GM21381 (cell line): ENCODE results near the gene PLA2G12B.

Experiments used
- ATAC-seq: cut with Tn5 transposase; IDR thresholded peaks from one replicate; pipeline ENCODE4 v1.9.1; 2021; ENCODE audit warnings: mild to moderate bottlenecking, moderate library complexity; ENCODE audit not compliant: unreplicated experiment

PLA2G12B gene

DNA sequence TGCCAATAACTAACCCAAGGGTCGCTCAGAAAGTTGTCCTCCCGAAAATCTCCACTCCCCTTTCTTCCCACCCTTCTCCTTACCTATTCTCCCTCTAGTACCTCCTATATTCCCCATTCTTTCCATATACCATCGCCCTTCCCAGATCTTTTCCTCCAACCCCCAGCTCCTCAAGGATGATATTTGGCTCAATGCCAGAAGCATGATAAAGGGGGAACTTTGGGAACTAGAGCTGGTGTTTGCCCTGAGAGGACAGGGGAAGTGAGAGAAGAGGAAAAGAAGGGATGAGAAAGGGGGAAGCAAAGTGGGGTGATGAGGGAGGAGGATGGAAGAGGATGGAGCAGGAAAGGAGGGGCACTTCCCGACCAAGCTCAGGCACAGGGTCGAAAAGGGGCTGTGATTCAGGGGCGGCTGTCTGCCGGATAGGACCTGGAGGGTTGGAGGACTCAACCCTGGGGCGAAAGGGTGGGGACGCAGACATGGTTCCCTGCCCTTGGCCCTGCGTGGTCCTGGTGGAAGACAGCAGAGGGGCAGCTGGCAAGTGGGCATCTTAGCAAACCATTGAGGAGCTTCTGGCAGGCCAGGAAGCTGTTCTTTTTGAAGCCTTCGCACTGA, 59.3 kb downstream of the PLA2G12B start:
- ATAC-seq, result no peak

DNA sequence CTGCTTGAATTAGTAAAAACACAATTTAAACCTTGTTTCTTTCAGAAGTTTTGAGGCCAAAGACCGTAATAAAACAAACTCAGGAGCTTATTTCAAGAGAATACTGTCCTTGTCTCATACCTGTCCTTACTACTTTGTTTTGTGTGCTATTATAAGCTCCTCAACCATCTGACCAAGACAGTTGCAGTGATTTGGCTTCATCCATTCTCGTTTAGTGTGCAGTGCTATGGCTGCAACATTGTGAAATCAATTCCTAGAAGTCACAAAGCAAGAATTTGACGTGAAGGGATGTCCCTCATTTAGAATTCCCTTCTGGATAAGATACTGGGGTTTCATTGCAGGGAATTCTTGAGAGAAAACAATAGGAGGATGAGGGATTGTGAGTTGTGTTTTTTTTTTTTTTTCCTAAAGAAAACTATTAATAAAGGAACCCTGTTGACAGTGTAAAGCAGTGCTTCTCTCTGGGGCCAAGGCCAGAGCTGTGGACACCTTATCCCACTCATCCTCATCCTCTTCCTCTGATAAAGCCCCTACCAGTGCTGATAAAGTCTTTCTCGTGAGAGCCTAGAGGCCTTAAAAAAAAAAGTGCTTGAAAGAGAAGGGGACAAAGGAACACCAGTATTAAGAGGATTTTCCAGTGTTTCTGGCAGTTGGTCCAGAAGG, 61.3 kb downstream of the PLA2G12B start, which contains the start of gene OIT3:
Gene OIT3, plus strand, starts transcription at position 604 of the 663 bp plus-strand sequence. CDS start 60 bp downstream, outside the sequence.
- ATAC-seq, result no peak

DNA sequence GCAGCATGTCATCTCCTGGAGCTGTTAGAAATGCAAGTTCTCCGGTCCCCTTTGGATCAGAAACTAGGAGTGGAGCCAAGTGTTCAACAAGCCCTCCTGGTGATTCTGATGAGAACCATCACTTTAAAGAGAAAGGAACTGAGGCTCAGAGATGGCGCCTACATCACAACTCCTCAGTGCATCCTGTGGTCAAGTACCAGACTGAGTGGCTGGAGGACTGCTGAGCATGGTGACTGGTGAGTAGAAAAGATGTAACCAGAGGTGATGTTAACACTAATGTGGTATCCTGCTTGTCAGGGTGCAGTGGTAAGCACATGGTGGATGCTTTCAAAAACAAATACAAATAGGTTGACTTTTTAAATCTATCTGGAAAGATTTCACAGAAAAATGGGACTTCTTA, 64.5 kb downstream of the PLA2G12B start:
- no peak for ATAC-seq

DNA sequence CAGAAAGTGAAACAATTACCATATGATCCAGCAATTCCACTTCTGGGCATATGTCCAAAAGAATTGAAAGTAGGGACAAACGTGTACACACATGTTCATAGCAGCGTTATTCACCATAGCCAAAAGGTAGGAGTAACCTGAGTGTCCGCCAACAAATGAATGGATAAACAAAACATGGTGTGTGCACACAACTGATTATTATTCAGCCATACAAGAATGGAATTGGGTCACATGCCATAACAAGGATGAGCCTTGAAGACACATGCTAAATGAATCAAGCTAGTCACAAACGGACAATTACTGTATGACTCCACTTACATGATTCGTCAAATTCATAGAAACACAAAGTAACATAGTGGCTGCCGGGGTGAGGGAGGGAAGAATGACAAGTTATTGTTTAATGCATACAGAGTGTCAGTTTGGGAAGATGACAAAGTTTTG, 65.2 kb downstream of the PLA2G12B start:
- no peak for ATAC-seq

DNA sequence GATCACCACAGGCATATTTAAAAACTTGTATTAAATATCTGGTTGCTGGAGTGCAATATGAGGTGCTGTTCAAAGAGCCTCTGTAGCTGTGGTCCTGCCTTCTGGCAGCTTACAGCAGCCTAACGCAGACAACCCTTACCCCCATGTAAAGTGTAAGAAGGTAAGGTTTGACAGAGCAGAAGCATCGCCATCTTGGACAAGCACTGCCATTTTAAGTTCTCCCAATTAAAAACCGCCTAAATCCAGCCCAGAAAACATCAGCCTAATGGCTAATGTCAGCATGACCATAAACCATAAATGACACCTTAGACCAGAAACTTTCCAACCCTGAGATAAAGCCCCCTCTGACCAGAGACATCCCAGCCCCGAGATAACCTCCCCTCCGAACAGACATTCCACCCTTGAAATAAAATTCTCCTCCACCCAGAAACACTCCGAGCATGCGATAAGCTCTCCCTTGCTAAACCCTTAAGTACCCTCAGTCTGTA, 66.4 kb downstream of the PLA2G12B start:
- ATAC-seq, result no peak

DNA sequence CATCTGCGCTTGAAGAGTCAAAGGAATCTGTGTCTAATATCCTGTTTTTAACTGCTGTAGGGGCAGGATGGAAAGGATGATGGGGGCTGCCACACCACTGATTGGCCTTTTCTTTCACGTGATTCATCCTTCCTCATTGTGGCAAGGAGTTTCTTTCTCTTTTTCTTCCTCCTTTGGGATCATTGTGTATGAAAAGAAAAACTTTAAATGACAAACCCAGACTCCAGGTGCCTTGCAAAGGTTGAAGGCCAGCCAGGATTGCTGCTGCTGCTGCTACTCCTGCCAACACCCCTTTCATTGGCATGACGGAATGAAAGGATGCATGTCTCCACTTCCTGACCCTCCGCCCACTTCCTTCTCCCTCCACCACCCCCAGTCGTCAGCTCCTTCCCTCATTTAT, 67.6 kb downstream of the PLA2G12B start:
- ATAC-seq, result no peak

DNA sequence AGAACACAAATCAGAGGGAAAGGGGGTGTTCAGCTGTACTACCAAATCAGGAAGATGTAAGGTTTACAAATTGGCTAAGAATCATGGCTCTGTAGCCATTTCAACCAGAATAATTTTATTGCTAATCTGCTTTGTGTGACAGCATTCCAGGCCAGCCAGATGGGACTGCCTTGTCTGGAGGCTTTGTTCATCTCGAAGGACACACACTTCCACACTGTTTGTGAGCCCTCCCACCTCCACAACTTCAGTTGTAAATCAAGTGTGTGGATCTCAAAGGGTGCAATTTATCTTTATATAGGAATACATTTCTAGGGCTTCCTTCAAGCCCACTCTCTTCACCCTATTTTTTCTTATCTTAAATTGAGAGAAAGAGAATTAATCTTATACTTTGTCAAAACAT, 68.0 kb downstream of the PLA2G12B start:
- ATAC-seq, result no peak

DNA sequence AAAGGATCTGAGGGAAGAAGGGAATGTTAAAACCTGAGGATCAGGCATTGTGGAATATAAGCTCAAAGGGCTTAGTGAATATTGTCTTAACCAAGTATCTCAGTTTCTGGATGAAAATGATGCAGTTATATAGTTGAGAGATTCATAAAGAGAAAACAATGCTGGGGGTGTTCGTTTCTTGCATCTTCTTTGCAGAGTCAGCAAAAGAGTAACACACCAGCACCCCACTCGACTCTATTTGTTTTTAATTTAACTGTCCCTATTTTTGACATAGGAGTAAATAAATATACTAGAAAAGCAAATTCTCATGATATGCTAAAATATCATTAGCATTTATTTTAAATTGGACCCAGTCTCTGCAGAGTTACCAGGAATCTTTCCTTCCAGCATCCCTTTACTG, 68.7 kb downstream of the PLA2G12B start:
- ATAC-seq, result no peak
